K562 (cell line): ENCODE results near the gene ZFTA. TPM values are rescaled to one million over a fixed set of nuclear protein-coding genes. Genes with fewer than 3 reads are reported as not detected.
A peak's percentile ranks its signal among the peaks of the same experiment; 100 is the strongest.

Source experiments
- BRCA1 ChIP-seq, 2 experiments: fragments of 450-650 bp in 1 of 2; sonication (generic) in 1 of 2; formaldehyde crosslinking in 1 of 2; IDR thresholded peaks; 2 replicates each; pipeline versions ENCODE4 v1.5.0 to v1.6.1; 2017 to 2020; ENCODE audit warnings: mild to moderate bottlenecking in 1 of 2, missing genetic modification reagents in 1 of 2
- FIP1L1 ChIP-seq: fragments of 200-400 bp; formaldehyde crosslinking; IDR thresholded peaks from 2 replicates; pipeline ENCODE4 v1.6.1; 2018; ENCODE audit warnings: mild to moderate bottlenecking, low read depth, low read length; ENCODE audit not compliant: poor library complexity, severe bottlenecking
- MAFF ChIP-seq: IDR thresholded peaks from 2 replicates; pipeline ENCODE4 v1.6.1; 2012; ENCODE audit warnings: low read length, improper control_type of control experiment
- MCM7 ChIP-seq, 2 experiments: fragments of 450-650 bp; IDR thresholded peaks; 2 replicates each; pipeline ENCODE4 v1.6.1; 2016 to 2018
- SUPT5H ChIP-seq: fragments of 450-650 bp; IDR thresholded peaks from 2 replicates; pipeline ENCODE4 v1.6.1; 2016
- polyA plus RNA-seq, 8 experiments: library from polyadenylated mRNA; depleted of rRNA in 4 of 8; stranded (reverse) in 5 of 8; unstranded in 3 of 8; fragments of >200 nt; fragmentation: Nextera tagmentation in 2 of 8; fragmentation: Illumina TruSeq in 1 of 8; extraction: Ambion mirVana in 2 of 8; extraction: Trizol in 1 of 8; gene quantifications; 2 replicates each; pipeline versions ENCODE4 v1.2.1 to v1.2.3, GENCODE V29; 2011 to 2014; ENCODE audit warnings: inconsistent platforms in 1 of 8, missing spikeins in 1 of 8
- total RNA-seq, 7 experiments: library from RNA; depleted of rRNA in 6 of 7; stranded (reverse); fragments of >200 nt in 6 of 7; fragmentation: Illumina TruSeq in 2 of 7; extraction: Trizol in 2 of 7; gene quantifications; 2 replicates each; pipeline versions ENCODE4 v1.2.1 to v1.2.3, GENCODE V29; 2011 to 2021; ENCODE audit warnings: low replicate concordance in 1 of 7
- TF ChIP-seq, protein P1 (sequence below): sonication (generic); formaldehyde crosslinking; IDR thresholded peaks from 2 replicates; pipeline ENCODE4 v1.8.1; 2023; ENCODE audit warnings: mild to moderate bottlenecking, missing genetic modification reagents
- TF ChIP-seq, protein P2 (sequence below): fragments of 450-650 bp; IDR thresholded peaks from 2 replicates; pipeline ENCODE4 v1.6.1; 2016; ENCODE audit warnings: missing biosample characterization, missing genetic modification characterization
- TF ChIP-seq, protein P3 (sequence below): sonication (generic); formaldehyde crosslinking; IDR thresholded peaks from 2 replicates; pipeline ENCODE4 v1.8.0; 2022; ENCODE audit warnings: mild to moderate bottlenecking, missing genetic modification reagents

ZFTA gene
- total and polyA plus RNA-seq, 9 of the 15 experiments (the other 6 are each of a cell fraction or from before 2014, with no cell fraction given): 0.45 to 12.3 (median 2.9) TPM

DNA sequence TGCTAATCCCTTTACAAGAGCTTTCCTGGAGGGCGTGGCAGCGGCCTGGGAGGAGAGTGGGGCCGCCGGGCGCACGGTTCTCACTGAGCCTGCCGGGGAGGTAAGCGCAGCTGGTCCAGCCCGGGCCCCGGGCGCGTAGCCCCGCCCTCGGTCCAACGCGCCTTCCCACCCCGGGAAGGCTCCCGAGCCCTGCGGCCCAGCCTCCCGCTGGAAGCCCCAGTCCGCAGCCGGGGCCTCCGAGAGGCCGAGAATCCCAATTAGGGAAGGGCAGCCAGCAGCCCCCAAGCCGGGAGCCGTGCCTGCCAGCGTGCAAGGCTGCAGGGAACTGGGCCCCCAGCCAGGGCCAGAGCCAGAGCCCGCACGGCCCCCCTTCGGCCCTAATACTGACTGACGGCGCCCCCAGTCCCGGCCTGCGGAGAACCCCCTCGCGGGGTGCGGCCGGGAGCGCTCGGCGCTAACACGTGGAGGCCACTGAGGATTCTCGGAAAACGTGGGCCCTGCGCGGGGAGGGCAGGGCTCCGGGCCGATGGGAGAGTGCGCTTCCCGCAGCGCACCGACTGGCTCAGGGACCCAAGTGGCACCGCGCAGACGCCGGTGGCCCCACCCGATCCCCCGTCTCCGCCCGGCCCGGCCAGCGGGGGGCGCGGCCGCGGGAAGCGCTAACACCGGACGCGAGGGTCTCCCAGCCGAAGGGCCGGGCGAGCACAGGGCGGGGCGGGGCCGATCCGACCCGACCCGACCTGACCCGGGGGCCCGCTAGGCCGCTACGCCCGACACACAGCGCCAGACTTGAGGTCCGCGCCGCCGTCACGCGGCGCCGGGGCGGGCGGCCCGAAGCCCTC, 5.7 kb downstream of the ZFTA start (continued):
- TF ChIP-seq, protein P1, sequence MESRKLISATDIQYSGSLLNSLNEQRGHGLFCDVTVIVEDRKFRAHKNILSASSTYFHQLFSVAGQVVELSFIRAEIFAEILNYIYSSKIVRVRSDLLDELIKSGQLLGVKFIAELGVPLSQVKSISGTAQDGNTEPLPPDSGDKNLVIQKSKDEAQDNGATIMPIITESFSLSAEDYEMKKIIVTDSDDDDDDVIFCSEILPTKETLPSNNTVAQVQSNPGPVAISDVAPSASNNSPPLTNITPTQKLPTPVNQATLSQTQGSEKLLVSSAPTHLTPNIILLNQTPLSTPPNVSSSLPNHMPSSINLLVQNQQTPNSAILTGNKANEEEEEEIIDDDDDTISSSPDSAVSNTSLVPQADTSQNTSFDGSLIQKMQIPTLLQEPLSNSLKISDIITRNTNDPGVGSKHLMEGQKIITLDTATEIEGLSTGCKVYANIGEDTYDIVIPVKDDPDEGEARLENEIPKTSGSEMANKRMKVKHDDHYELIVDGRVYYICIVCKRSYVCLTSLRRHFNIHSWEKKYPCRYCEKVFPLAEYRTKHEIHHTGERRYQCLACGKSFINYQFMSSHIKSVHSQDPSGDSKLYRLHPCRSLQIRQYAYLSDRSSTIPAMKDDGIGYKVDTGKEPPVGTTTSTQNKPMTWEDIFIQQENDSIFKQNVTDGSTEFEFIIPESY: 0 out of 2 replicates have a peak, but pooled peaks have one; percentile 9
- TF ChIP-seq BRCA1 (IDR thresholded peaks at IDR 0.05): no peak
- TF ChIP-seq BRCA1 (CRISPR knock-in tag; IDR thresholded peaks at IDR 0.05): no peak
- no peak for TF ChIP-seq MAFF
- TF ChIP-seq MCM7 (IDR thresholded peaks at IDR 0.05): no peak
- TF ChIP-seq FIP1L1: peak; percentile 64
- TF ChIP-seq, protein P2, sequence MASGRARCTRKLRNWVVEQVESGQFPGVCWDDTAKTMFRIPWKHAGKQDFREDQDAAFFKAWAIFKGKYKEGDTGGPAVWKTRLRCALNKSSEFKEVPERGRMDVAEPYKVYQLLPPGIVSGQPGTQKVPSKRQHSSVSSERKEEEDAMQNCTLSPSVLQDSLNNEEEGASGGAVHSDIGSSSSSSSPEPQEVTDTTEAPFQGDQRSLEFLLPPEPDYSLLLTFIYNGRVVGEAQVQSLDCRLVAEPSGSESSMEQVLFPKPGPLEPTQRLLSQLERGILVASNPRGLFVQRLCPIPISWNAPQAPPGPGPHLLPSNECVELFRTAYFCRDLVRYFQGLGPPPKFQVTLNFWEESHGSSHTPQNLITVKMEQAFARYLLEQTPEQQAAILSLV (tag): no peak
- TF ChIP-seq, protein P3, sequence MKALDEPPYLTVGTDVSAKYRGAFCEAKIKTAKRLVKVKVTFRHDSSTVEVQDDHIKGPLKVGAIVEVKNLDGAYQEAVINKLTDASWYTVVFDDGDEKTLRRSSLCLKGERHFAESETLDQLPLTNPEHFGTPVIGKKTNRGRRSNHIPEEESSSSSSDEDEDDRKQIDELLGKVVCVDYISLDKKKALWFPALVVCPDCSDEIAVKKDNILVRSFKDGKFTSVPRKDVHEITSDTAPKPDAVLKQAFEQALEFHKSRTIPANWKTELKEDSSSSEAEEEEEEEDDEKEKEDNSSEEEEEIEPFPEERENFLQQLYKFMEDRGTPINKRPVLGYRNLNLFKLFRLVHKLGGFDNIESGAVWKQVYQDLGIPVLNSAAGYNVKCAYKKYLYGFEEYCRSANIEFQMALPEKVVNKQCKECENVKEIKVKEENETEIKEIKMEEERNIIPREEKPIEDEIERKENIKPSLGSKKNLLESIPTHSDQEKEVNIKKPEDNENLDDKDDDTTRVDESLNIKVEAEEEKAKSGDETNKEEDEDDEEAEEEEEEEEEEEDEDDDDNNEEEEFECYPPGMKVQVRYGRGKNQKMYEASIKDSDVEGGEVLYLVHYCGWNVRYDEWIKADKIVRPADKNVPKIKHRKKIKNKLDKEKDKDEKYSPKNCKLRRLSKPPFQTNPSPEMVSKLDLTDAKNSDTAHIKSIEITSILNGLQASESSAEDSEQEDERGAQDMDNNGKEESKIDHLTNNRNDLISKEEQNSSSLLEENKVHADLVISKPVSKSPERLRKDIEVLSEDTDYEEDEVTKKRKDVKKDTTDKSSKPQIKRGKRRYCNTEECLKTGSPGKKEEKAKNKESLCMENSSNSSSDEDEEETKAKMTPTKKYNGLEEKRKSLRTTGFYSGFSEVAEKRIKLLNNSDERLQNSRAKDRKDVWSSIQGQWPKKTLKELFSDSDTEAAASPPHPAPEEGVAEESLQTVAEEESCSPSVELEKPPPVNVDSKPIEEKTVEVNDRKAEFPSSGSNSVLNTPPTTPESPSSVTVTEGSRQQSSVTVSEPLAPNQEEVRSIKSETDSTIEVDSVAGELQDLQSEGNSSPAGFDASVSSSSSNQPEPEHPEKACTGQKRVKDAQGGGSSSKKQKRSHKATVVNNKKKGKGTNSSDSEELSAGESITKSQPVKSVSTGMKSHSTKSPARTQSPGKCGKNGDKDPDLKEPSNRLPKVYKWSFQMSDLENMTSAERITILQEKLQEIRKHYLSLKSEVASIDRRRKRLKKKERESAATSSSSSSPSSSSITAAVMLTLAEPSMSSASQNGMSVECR (CRISPR knock-in tag): no peak
- TF ChIP-seq SUPT5H: no peak
- TF ChIP-seq, all 486 proteins: peak for 4
